ENCODE results near the gene PCDHGB1. TPM values are rescaled to one million over a fixed set of nuclear protein-coding genes. Genes with fewer than 3 reads are reported as not detected.
"Not testable (repeated sequence)": the region's sequence is repeated elsewhere in the genome, so short reads cannot be mapped to it uniquely, and the experiment has no call there.

Gene PCDHGB1
- total RNA-seq, 2 donors from 2014 or later: 3.0 to 3.2 TPM

- no peak for DNase-seq
- ATAC-seq: peak in 1 of 2 donors; percentile 21
- intact Hi-C loops (cut with DNase I): no loop called here
Observed at GRCh38 chr5:141371572-141372475, 21.9 kb downstream of the PCDHGB1 start.

DNA sequence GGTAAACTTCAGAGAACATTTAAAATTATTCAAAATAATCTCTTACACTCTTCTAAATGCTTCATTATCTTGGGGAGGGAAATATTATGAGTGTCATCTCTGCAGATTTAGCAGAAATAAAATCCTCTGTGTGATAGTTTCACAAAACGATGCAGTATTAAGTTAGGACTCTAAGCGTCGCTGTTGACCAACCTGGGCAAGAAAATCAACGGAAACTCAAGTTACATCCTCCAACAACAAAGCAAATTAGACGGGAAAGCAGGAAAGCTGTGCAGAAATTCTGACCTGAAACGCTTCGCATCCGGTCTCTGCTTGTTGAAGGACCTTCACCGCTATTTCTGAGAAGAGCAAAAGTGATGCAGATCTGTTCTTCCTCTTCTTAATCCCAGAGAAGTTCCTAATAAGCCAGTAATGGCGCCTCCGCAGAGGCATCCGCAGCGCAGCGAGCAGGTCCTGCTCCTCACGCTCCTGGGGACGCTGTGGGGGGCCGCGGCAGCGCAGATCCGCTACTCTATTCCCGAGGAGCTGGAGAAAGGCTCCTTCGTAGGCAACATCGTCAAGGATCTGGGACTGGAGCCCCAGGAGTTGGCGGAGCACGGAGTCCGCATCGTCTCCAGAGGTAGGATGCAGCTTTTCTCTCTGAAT is 23.9 kb downstream of the PCDHGB1 start, which contains the start of gene PCDHGA6:
Gene PCDHGA6 (plus strand): TSS at position 219 of the 645 bp plus-strand sequence. CDS start 193 bp downstream, at position 412.
- no peak for DNase-seq
- intact Hi-C loops (cut with DNase I): no loop called here
- no peak for ATAC-seq

- intact Hi-C loops (cut with DNase I): no loop called here
- DNase-seq (no peak), ATAC-seq (no peak)
Observed at GRCh38 chr5:141374627-141375026, 24.7 kb downstream of the PCDHGB1 start.

DNA sequence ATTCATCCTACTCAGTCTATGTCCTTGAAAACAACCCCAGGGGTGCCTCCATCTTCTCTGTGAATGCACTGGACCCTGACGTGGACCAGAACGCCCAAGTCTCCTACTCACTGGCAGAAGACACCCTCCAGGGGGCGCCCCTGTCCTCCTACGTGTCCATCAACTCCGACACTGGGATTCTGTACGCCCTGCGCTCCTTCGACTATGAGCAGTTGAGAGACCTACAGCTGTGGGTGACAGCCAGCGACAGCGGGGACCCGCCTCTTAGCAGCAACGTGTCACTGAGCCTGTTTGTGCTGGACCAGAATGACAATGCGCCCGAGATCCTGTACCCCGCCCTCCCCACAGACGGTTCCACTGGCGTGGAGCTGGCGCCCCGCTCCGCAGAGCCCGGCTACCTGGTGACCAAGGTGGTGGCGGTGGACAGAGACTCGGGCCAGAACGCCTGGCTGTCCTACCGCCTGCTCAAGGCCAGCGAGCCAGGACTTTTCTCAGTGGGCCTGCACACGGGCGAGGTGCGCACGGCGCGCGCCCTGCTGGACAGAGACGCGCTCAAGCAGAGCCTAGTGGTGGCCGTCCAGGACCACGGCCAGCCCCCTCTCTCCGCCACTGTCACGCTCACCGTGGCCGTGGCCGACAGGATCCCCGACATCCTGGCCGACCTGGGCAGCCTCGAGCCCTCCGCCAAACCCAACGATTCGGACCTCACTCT is 25.7 kb downstream of the PCDHGB1 start:
- DNase-seq; intact Hi-C loops (cut with DNase I); ATAC-seq: not testable (repeated sequence)

GRCh38 chr5:141382469-141383294 is 32.8 kb downstream of the PCDHGB1 start, which contains the start of gene PCDHGA7:
Gene PCDHGA7, plus strand, starts transcription at chr5:141382742. Its CDS starts 158 bp downstream, at chr5:141382900.
- intact Hi-C loops (cut with DNase I): no loop called here
- DNase-seq (no peak), ATAC-seq (peak in 1 of 2 donors; percentile 34)

- no peak for DNase-seq
- intact Hi-C loops (cut with DNase I): no loop called here
Observed at GRCh38 chr5:141383345-141383744, 33.4 kb downstream of the PCDHGB1 start.

DNA sequence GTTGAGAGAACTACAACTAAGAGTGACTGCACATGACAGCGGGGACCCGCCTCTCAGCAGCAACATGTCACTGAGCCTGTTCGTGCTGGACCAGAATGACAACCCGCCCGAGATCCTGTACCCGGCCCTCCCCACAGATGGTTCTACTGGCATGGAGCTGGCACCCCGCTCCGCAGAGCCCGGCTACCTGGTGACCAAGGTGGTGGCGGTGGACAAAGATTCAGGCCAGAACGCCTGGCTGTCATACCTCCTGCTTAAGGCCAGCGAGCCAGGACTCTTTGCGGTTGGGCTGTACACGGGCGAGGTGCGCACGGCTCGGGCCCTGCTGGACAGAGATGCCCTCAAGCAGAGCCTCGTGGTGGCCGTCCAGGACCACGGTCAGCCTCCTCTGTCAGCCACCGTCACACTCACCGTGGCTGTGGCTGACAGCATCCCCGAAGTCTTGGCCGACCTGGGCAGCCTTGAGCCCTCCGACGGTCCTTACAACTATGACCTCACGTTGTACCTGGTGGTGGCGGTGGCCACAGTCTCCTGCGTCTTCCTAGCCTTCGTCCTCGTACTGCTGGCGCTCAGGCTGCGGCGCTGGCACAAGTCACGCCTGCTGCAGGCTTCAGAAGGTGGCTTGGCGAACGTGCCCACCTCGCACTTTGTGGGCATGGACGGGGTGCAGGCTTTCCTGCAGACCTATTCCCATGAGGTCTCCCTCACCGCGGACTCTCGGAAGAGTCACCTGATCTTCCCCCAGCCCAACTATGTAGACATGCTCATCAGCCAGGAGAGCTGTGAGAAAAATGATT is 34.8 kb downstream of the PCDHGB1 start:
- intact Hi-C loops (cut with DNase I): no loop called here
- ATAC-seq (no peak), DNase-seq (no peak)

More at GRCh38 chr5:141383345-141383744, 33.4 kb downstream of the PCDHGB1 start:
- ATAC-seq: no peak

GRCh38 chr5:141387557-141388311 is 37.8 kb downstream of the PCDHGB1 start, which contains the start of gene PCDHGB4:
Gene PCDHGB4, plus strand, starts transcription at chr5:141387698. Its CDS starts 187 bp downstream, at chr5:141387885.
- DNase-seq: not testable (repeated sequence)
- ATAC-seq: peak; percentile 76 to 85

DNA sequence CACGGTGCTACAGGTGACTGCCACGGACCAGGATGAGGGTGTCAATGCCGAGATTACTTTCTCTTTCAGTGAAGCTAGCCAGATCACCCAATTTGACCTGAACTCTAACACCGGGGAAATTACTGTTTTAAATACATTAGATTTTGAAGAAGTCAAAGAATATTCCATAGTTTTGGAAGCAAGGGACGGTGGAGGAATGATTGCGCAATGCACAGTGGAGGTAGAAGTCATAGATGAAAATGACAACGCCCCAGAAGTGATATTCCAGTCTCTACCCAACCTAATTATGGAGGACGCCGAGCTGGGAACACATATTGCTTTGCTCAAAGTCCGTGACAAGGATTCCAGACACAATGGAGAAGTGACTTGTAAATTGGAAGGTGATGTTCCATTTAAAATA is 38.8 kb downstream of the PCDHGB1 start:
- no peak for ATAC-seq
- no peak for DNase-seq
- intact Hi-C loops (cut with DNase I): no loop called here

More at GRCh38 chr5:141387557-141388311, 37.8 kb downstream of the PCDHGB1 start, which contains the start of gene PCDHGB4:
- intact Hi-C loops (cut with DNase I): not testable (repeated sequence)

GRCh38 chr5:141389153-141390042 is 39.5 kb downstream of the PCDHGB1 start:
- intact Hi-C loops (cut with DNase I): no loop called here
- no peak for ATAC-seq
- DNase-seq: no peak

- no peak for DNase-seq
- no peak for ATAC-seq
- intact Hi-C loops (cut with DNase I): no loop called here
Observed at GRCh38 chr5:141392429-141393198, 42.7 kb downstream of the PCDHGB1 start, which contains the start of gene PCDHGA8. Gene PCDHGA8, plus strand, starts transcription at chr5:141392633. Its CDS starts 181 bp downstream, at chr5:141392814.

GRCh38 chr5:141393267-141393666 is 43.4 kb downstream of the PCDHGB1 start:
- DNase-seq (no peak), ATAC-seq (no peak)
- intact Hi-C loops (cut with DNase I): no loop called here

DNA sequence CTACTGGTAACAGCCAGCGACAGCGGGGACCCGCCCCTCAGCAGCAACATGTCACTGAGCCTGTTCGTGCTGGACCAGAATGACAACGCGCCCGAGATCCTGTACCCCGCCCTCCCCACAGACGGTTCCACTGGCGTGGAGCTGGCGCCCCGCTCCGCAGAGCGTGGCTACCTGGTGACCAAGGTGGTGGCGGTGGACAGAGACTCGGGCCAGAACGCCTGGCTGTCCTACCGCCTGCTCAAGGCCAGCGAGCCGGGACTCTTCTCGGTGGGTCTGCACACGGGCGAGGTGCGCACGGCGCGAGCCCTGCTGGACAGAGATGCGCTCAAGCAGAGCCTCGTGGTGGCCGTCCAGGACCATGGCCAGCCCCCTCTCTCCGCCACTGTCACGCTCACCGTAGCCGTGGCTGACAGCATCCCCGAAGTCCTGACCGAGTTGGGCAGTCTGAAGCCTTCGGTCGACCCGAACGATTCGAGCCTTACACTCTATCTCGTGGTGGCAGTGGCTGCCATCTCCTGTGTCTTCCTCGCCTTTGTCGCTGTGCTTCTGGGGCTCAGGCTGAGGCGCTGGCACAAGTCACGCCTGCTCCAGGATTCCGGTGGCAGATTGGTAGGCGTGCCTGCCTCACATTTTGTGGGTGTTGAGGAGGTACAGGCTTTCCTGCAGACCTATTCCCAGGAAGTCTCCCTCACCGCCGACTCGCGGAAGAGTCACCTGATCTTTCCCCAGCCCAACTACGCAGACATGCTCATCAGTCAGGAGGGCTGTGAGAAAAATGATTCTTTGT is 44.7 kb downstream of the PCDHGB1 start:
- ATAC-seq; intact Hi-C loops (cut with DNase I); DNase-seq: not testable (repeated sequence)
